GM15510 (cell line): ENCODE measurements around the gene GAL3ST2.

ENCODE experiments used
- POLR2A ChIP-seq: IDR thresholded peaks from 3 replicates; pipeline ENCODE4 v1.6.1; 2011; ENCODE audit warnings: borderline replicate concordance; ENCODE audit not compliant: insufficient read length; ENCODE audit errors: extremely low read depth

GAL3ST2 gene

DNA sequence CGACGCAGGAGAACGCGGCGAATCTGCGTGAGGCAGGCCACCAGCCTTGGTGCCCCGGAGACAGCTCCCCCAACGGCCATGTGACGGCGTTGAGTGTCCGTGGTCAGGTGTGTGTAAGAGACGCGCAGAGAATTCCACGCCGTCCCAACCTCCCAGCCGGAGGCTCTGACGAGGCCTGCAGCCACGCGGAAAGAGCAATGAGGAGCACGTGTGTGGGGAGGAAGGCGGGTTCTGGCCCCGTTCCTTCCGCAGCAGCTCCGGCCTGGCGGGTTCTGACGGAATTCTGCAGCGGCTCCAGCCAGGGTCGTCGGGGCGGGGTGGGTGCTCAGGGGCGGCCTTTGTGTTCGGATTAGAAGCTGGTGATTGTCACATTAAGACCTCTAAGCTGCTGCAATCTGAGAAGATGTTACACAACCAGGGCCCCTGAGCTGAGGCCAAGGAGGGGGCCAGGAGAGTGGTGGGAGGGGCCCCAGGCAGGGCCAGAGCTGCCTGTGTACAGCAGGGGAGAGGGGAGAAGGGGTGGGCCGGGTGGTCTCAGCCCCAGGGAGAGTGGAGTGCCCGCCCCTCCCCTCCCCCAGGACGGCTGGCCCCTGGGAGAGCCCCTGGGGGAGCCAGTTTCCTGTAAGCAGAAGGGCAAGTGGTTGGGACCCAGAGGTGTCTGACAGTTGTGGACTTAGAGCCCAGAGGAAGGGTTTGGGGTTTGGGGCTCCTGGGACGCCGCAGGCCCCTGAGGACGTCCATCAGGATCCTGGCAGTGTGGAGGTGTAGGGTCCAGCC is 5.1 kb upstream of the GAL3ST2 start:
- no peak for TF ChIP-seq POLR2A

- no peak for TF ChIP-seq POLR2A
Measured at GRCh38 chr2:241772063-241772499, 4.5 kb upstream of the GAL3ST2 start.

DNA sequence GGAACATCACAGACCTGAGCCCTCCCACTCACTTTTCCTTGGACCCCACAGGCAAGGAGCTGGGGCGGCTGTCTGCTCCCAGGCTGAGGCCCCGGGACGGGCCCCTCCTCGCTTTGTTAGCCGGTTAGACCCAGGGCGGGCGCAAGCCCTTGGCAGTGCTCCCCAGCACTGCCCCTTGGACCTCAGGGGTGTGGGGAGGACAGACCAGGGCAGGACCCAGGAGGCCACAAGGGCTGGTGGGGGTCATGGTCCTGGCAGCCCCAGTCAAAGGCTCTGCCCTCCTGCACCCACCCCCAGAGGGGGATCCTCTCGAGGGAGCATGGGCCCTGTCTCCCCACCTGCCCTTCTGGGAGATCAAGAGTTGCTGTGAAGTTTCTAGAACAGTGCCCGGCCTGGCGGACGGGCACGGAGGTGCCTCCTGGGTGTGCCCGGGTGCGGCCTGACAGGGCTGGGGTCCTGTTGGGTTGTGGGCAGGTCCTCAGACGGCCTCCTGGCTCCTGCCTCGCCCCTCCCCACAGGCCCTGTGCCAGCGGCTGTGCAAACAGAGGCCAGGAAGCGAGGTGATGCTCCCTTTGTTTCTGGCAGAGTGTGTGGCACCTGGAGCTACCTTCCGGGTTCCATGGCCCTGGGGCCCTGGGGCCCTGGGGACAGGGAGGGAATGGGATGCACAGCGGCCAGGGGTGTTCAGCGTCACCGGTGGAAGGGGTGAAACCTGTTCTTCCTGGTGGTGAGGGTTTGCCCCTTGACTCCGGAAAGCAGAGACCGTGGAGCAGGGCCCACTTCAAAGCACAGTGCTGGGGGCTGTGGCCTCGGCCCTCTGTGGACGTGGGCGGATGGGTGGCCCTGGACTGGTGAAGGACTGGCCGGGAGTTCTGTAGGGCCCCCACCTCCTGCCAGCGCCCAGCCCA is 2.9 kb upstream of the GAL3ST2 start:
- TF ChIP-seq POLR2A: no peak

DNA sequence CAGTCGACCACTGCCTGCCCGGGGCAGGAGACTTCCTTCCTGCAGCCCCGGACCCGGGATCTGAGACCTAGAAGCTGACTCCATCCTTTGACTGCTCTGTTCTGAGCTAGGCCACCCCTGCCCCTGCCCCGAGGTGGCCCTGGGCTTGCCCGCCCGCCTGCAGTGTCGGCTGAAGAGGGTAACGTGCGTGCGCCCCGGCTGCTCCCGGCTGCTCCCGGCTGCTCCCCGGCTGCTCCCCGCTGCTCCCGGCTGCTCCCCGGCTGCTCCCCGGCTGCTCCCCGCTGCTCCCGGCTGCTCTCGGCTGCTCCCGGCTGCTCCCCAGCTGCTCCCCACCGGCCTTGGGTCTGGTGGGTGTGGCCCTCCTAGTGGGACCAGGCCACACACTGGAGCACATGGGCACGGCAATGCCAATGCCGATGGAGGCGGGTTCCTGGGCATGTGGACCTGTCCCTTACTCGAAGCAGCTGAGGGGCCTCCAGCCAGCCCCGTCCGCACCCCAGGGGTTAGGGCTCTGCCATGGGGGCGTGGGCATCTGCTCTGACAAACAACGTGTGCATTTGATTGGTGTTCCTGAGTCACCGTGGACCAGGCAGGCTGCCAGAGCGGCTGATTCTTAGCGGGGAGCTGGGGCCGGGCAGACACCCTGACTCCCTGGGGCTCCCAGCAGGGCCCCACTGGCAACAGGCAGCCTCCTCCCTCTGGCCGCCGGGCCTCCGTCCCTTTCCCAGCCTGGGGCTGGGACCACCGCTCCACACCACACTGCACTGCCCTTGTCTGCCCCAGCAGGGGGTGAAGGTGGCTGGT is 2.0 kb upstream of the GAL3ST2 start:
- TF ChIP-seq POLR2A: no peak

DNA sequence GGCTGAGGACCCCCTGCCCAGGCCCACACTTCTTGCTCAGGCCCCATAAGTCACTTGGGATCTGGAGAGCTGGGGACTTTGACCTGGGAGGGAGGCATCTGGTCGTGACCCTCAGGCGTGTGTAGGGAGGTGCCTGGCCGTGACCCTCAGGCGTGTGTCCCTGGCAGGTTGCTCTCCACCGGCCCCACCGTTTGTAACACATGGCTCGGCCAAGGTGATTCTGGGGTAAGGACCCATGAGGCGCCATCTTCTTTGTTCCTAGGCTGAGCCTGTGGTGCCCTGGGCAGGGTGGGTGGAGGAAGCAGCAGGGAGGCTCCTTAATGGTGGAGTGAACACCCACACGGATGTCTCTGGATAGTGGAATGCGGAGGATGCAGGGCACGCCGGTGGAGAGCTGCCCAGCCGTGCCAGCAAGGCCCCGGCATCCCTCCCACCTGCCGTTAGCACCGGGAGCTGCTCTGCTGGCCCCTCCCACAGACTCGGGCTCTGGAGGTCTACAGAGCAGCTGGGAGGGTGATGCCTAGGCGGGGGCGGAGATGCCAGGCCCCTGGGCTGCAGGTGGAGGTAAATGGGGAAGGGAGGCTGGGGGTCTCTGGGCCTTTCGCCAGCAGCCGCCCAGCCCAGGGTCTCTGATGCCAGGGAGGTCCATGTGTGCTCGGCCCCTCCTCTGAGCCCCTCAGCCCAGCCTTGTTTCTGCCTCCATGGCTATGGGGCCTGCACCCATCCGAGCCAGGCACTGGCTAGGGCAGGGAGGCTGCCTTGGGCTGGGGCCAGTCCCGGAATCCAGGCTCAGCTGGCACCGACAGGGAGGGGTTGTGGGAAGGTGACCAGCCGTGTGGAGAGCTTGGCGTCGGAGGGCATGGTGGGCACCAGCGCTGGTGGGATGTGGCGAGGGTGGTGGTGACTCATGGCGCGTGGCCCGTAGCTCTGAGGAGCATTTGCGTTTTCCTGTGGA is 1.1 kb upstream of the GAL3ST2 start:
- no peak for TF ChIP-seq POLR2A

GRCh38 chr2:241777170-241777685 is 606 bp downstream of the GAL3ST2 start:
- TF ChIP-seq POLR2A: no peak

DNA sequence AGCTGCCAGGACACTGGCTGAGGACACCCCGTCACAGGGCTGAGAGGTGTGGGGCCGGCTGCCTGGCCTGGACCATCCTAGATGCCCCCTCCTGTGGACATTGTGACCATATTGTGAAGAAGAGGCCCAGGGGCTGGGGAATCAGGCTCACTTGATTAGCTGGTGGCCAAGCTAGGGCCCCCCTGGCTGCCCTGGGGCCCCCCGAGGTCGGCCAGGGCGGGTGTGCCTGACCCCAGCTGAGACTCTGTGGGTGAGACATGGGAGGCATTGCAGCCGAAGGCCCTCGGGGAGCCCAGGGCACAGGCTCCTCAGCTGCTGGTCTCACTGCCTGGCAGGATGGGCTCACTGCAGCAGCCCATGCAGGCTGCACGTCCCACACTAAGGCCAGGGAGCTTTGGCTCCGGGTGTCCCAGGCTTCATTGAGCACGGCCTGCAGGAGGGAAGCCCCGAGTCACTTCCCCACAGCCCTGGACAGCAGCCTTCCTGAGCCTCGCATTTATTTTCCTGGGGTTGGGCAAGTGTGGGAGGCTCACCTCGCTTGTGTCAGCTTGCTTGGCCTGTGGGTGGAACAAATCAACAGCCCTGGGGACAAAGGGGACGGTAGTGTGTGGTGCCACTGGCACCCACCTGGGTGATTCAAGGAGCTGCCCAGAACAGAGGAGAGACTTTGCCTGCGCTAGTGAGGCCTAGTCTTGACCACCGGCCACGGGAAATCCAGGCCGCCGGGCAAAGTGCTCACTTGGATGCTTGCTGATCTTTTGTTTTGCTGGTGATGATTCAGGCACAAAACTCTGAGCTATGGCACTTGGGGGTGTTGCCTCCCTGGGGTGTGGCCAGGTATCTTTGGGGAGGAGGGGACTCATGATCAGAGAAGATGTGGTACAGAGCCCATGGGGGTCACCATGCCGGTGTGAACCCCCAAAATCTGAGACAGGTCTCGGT is 1.3 kb downstream of the GAL3ST2 start:
- no peak for TF ChIP-seq POLR2A

DNA sequence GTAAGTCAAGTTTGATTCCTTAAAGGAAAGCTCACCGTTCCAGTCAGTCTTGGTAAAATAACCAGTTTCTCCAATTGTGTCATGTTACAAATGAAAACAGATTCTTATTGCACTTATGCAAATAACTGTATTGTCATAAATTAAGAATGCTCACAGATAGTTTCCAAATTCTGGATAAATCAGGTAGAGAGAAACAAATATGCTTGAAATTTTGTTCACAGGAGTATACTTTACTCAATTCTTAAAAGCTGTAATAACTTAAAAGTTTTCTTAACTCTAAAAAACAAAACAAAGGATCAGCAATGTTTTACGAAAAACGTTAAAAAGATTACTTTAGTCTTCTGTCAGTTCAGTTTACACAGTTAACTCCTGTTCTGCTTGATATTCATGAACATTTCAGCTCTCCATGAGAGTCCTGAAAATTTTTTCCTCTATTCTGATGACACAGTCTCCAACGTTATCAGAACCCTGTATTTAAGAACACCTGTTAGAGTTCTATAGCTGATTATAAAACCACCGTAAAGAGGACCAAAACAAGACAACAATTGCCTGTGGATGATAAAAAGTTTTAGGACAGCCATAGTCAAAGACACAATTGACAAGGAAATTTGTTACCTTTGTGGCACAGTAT is 4.4 kb downstream of the GAL3ST2 start:
- no peak for TF ChIP-seq POLR2A

GRCh38 chr2:241788135-241788534 is 11.5 kb downstream of the GAL3ST2 start:
- no peak for TF ChIP-seq POLR2A

- no peak for TF ChIP-seq POLR2A
Measured at GRCh38 chr2:241788572-241788971, 11.9 kb downstream of the GAL3ST2 start.

DNA sequence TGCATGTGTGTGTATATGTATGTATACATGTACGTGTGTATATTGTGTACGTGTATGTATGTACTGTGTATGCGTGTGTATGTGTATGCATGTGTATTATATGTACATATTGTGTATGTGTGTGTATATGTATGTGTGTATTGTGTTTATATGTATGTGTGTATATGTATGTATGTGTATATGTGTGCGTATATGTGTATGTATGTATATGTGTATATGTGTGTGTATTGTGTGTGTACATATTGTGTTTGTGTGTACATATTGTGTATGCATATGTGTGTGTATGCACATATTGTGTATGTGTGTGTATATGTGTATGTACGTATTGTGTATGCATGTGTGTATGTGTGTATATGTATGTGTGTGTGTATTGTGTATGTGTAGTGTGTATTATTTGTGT is 16.8 kb downstream of the GAL3ST2 start:
- TF ChIP-seq POLR2A: no peak

- TF ChIP-seq POLR2A: no peak
Measured at GRCh38 chr2:241794250-241794823, 17.7 kb downstream of the GAL3ST2 start.
